ENCODE measurements around the gene SLC25A53.

Gene SLC25A53, protein sequence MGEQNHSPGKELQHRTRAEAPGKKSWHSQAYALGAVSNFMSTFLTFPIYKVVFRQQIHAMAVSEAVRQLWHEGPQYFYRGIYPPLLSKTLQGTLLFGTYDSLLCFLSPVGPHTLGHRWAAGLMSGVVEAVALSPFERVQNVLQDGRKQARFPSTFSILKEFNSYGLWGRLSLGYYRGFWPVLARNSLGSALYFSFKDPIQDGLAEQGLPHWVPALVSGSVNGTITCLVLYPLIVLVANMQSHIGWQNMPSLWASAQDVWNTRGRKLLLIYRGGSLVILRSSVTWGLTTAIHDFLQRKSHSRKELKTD

DNA sequence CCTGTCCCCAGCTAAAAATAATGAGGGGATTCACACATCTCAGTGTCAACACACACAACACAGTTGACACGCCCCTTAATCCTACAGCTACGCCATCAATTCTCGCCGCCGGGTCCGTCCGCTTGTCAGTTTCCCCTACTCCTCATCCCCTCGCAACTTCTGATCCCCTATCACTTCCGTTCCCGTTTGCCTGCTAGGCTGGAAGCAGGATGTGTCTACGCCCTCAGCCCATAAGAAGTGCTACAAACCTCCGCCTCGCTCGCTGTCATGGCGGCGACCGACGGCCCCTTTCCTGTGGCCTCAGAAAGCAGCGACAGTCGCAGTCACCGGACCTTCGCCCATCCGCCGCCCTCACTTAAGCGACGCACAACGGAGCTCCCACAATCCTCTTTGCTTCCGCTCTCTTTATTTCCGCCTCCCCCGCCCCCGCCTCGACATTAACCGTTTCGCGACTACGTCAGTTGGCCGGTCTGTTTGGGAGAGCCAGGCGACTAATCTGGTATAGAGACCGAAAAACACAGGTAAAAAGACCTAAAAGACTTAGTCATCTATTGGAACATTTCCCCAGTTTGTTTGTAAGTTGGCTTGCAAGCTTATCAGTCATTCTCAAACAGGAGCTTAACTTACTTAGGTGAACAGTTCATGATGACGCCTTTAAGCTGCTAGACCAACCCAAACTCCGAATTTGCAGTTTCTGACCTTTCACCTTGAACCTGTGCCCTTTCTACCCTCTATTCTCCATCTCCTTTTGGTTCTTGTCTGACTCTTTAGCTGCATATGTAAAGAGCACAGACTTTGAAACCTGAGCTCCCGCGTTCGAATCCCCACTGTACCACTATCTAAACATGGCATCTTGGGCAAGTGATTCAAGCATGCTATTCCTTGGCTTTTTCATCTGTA, at the start of gene SLC25A53:
Gene SLC25A53 (minus strand): TSS at position 380 of the 900 bp plus-strand sequence. CDS start 51,752 bp downstream, outside the sequence.
- TF ChIP-seq, protein P1, sequence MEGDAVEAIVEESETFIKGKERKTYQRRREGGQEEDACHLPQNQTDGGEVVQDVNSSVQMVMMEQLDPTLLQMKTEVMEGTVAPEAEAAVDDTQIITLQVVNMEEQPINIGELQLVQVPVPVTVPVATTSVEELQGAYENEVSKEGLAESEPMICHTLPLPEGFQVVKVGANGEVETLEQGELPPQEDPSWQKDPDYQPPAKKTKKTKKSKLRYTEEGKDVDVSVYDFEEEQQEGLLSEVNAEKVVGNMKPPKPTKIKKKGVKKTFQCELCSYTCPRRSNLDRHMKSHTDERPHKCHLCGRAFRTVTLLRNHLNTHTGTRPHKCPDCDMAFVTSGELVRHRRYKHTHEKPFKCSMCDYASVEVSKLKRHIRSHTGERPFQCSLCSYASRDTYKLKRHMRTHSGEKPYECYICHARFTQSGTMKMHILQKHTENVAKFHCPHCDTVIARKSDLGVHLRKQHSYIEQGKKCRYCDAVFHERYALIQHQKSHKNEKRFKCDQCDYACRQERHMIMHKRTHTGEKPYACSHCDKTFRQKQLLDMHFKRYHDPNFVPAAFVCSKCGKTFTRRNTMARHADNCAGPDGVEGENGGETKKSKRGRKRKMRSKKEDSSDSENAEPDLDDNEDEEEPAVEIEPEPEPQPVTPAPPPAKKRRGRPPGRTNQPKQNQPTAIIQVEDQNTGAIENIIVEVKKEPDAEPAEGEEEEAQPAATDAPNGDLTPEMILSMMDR (conservative IDR thresholded peaks at IDR 0.05): no peak
- no peak for TF ChIP-seq ZFX (IDR thresholded peaks at IDR 0.05)
- H3K27ac ChIP-seq: peak within 1 kb of the TSS; percentile 89

DNA sequence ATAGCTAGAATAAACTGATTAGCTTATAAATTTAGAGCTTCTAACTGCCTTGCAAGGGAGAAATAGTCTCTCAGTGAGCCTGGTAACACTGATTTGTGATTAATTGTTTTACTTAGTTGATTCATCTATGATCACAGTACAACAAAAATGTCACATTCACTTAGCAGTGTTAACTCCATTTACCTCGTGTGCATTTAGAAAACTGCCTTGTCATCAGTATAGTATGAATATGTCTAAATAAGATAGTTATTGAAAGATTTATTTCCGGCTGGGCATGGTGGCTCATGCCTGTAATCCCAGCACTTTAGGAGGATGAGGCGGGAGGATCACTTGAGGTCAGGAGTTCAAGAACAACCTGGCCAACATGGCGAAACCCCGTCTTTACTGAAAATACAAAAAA, 48.7 kb upstream of the SLC25A53 start:
- TF ChIP-seq, protein P1 (conservative IDR thresholded peaks at IDR 0.05): no peak
- TF ChIP-seq ZFX (IDR thresholded peaks at IDR 0.05): no peak
- H3K27ac ChIP-seq: no peak overlapping the region

DNA sequence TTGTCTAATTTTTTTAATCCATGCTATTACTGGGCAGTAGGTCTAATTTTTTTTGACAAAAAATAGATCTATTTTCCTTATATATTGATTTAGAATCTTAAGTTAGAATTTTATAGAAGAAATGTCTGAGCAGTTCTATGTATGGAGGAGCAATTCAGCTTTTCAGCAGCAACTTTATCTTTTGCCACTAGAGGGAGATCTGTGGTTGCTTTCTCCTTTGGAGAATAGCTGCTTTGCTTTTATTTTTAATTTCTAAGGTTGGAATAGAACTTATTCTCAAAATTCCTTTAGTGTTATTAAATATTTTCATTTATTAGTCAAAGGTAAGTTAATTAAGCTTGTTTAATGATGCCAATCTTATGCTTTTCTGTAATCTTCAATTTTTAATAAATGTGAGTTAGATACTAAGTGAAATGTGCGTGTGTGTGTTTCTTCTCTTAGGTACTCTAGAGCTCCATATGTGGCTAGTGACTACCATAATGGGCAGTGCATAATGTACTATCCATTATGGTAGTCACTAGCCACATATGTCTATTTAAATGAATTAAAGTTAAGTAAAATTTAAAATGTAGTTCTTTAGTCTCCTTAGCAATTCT, 38.8 kb upstream of the SLC25A53 start:
- no peak overlapping the region for H3K27ac ChIP-seq
- TF ChIP-seq, protein P1 (conservative IDR thresholded peaks at IDR 0.05): peak; percentile 74
- TF ChIP-seq ZFX (IDR thresholded peaks at IDR 0.05): no peak

DNA sequence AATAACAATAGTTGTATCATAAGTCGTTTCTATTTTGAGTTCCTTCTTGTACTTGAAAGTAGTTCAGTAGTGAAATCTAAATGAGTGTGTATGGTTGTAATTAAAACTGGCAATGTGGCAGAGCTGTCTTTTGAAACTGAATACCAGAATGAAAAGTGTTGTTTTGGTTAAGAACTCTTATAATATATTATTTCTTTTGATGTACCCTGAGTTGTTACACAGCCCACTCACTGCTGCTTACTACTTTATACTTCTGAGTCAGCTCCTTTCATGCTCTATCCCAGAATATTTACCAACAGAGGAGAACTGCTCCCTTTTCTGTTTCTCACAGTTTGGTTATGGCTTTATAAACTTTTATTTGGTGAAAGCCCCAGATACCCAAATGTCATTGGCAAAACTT, 38.2 kb upstream of the SLC25A53 start:
- H3K27ac ChIP-seq: no peak overlapping the region
- TF ChIP-seq ZFX (IDR thresholded peaks at IDR 0.05): no peak
- TF ChIP-seq, protein P1 (conservative IDR thresholded peaks at IDR 0.05): no peak

DNA sequence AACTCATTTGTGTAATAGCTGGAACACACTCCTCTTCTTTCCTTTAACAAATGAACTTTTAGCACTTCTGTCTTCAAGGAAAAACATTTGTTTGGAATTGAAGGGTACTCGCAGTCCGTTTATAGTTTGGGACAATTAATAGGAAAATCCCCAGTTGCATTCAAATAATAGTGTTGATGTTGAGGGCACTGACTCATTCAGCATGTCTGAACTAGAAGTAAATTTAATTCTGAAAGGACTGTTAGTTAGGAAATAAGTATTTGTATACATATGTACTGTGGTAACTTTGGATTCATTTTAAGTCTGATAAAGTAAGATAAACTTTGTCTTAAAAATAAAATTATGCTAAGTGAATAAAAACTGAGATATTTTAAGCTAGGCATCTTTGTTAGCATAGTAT, 36.7 kb upstream of the SLC25A53 start:
- H3K27ac ChIP-seq: no peak overlapping the region
- no peak for TF ChIP-seq ZFX (IDR thresholded peaks at IDR 0.05)
- TF ChIP-seq, protein P1 (conservative IDR thresholded peaks at IDR 0.05): no peak

DNA sequence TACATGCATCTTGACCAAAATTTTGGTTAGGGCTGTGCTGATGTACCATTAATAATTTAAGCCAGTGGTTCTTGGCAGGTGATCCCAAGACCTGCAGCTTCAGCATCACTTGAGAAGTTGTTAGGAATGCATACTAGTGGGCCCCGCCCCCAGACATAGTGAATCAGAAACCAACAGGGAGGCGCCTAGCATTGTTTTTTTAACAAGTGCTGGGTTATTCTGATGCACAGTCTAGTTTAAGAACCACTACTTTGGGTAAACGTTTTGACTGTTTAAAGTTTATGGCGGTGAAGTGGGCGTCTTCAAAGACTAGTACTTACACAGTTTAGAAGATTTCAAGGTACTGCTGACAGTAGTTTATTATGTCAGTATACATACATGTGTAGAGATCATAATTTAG, 33.0 kb upstream of the SLC25A53 start:
- H3K27ac ChIP-seq: no peak overlapping the region
- TF ChIP-seq ZFX (IDR thresholded peaks at IDR 0.05): no peak
- TF ChIP-seq, protein P1 (conservative IDR thresholded peaks at IDR 0.05): no peak
